GM23248 (cell line): ENCODE results near the gene APRT.

Experiments
- EZH2 ChIP-seq: fragments of 200-600 bp; sonication (generic); IDR thresholded peaks from 2 replicates; pipeline ENCODE4 v1.6.1; 2018; ENCODE audit warnings: antibody characterized with exemption, mild to moderate bottlenecking; ENCODE audit not compliant: insufficient read depth, poor library complexity, severe bottlenecking
- EZH2phosphoT487 ChIP-seq: fragments of 200-600 bp; sonication (generic); IDR thresholded peaks from 2 replicates; pipeline ENCODE4 v1.6.1; 2018; ENCODE audit warnings: antibody characterized with exemption, moderate library complexity, mild to moderate bottlenecking, low read depth; ENCODE audit not compliant: insufficient read depth

DNA sequence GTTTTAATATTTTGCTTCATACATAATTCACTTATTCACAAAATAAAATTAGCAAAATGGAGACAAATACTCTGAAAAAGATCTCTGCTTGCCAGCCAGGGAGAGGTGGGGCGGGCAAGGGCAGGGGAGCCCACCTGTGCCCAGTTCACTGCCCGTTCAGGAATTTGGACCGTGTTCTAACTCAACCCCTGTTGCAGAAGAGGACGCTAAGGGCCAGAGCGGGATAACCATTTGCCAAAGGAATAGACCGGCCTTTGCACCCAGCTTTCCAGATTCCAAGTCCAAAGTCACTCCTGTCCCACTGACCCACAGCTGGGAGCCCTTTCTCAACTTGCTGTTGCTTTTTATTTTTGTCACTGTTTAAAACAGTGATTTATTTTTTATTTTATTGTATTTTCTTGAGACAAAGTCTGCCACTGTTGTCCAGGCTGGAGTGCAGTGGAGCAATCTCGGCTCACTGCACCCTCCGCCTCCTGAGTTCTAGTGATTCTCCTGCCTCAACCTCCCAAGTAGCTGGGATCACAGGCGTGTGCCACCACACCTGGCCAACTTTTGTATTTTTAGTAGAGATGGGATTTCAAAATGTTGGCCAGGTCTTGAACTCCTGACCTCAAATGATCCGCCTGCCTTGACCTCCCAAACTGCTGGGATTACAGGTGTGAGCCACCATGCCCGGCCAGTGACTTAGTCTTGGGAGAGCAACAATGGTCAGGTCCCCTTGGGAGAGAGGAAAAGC lies 24.0 kb downstream of the APRT start:
- no peak for TF ChIP-seq EZH2
- no peak for TF ChIP-seq EZH2phosphoT487
